Lower lobe of right lung (tissue), 2 donors: Measurements from ENCODE around the gene MVP. TPM values are rescaled to one million over a fixed set of nuclear protein-coding genes. Genes with fewer than 3 reads are reported as not detected.

ENCODE experiments used
- ATAC-seq, 2 donors: fragments of 200-7000 bp; cut with Tn5 transposase; one replicate each; pipeline ENCODE4 v1.9.1; 2020 to 2022; ENCODE audit warnings: mild to moderate bottlenecking in 2 of 2, moderate library complexity in 2 of 2
- DNase-seq: peaks from one replicate; pipeline ENCODE4 v3.0.0-alpha.2; 2020
- H3K27ac ChIP-seq: fragments of 200-600 bp; one replicate; pipeline ENCODE4 v1.8.0; 2022
- H3K27me3 ChIP-seq: fragments of 200-600 bp; one replicate; pipeline ENCODE4 v1.8.0; 2022; ENCODE audit warnings: low read depth
- H3K36me3 ChIP-seq: fragments of 200-600 bp; one replicate; pipeline ENCODE4 v1.8.0; 2022; ENCODE audit warnings: mild to moderate bottlenecking
- H3K4me1 ChIP-seq: fragments of 200-600 bp; one replicate; pipeline ENCODE4 v1.8.0; 2022
- H3K4me3 ChIP-seq: fragments of 200-600 bp; one replicate; pipeline ENCODE4 v1.8.0; 2022; ENCODE audit warnings: mild to moderate bottlenecking
- H3K9me3 ChIP-seq: fragments of 200-600 bp; one replicate; pipeline ENCODE4 v1.8.0; 2022
- CTCF ChIP-seq: fragments of 200-600 bp; IDR thresholded peaks from one replicate; pipeline ENCODE4 v1.8.0; 2022; ENCODE audit warnings: antibody characterized with exemption, mild to moderate bottlenecking
- intact Hi-C: fragments of 100-400 bp; cut with DNase I; formaldehyde crosslinking; loops from one replicate; pipeline ENCODE4 v1.11.0; 2022
- total RNA-seq: library from RNA; stranded (reverse); fragmentation: NEBNext Ultra II Directional; extraction: Animal tissue kit (Norgen Biotek cat#: 25700); gene quantifications from one replicate; pipeline ENCODE4 v1.2.1, GENCODE V29; 2021
- donor health status: DM: no; HTN: yes; CAD: no; lungs with severe emphysema.

MVP gene
- total RNA-seq, 1 donor from 2014 or later = 248 TPM

- DNase-seq (no peak), ATAC-seq (no peak)
- H3K27me3 ChIP-seq = no peaks in the 10 kb centered on the region
- H3K36me3 ChIP-seq = peaks cover 27% of the 10 kb centered on the region
- peak overlapping the region; percentile 31 for H3K27ac ChIP-seq
- peak overlapping the region; percentile 61 for H3K4me3 ChIP-seq
- TF ChIP-seq CTCF = no peak
- intact Hi-C loops = no loop called here
- H3K4me1 ChIP-seq = peaks cover 68% of the 10 kb centered on the region
- H3K9me3 ChIP-seq = no peaks in the 10 kb centered on the region
Measured at GRCh38 chr16:29812754-29813643, 7.3 kb upstream of the MVP start.

GRCh38 chr16:29813644-29814562 lies 6.4 kb upstream of the MVP start:
- H3K4me1 ChIP-seq = peaks cover 68% of the 10 kb centered on the region
- no peak for DNase-seq
- intact Hi-C loops = no loop called here
- no peak overlapping the region for H3K4me3 ChIP-seq
- H3K27me3 ChIP-seq = no peaks in the 10 kb centered on the region
- no peak overlapping the region for H3K27ac ChIP-seq
- H3K36me3 ChIP-seq = peaks cover 31% of the 10 kb centered on the region
- no peak for TF ChIP-seq CTCF
- ATAC-seq = no peak
- no peaks in the 10 kb centered on the region for H3K9me3 ChIP-seq

GRCh38 chr16:29814592-29814991 lies 5.7 kb upstream of the MVP start:
- intact Hi-C loops = no loop called here
- Histone ChIP-seq H3K4me3 (peak overlapping the region; percentile 78), H3K27ac (no peak overlapping the region)

GRCh38 chr16:29815032-29815721 lies 5.1 kb upstream of the MVP start:
- Histone ChIP-seq H3K27me3 (no peaks in the 10 kb centered on the region), H3K27ac (peak overlapping the region; percentile 82), H3K36me3 (peaks cover 27% of the 10 kb centered on the region), H3K9me3 (no peaks in the 10 kb centered on the region), H3K4me3 (peak overlapping the region; percentile 78), H3K4me1 (peaks cover 68% of the 10 kb centered on the region)
- peak; percentile 61 for DNase-seq
- intact Hi-C loops = no loop called here
- no peak for TF ChIP-seq CTCF
- no peak for ATAC-seq

More at GRCh38 chr16:29814592-29814991, 5.7 kb upstream of the MVP start:
- no peak for TF ChIP-seq CTCF
- peaks cover 31% of the 10 kb centered on the region for H3K36me3 ChIP-seq
- DNase-seq = no peak
- H3K9me3 ChIP-seq = no peaks in the 10 kb centered on the region
- peaks cover 68% of the 10 kb centered on the region for H3K4me1 ChIP-seq
- H3K27me3 ChIP-seq = no peaks in the 10 kb centered on the region
- no peak for ATAC-seq
